Trophoblast cell (in vitro differentiated cells and primary cell): Measurements from ENCODE around the gene GCLC.
A peak's percentile ranks its signal among the peaks of the same experiment; 100 is the strongest.

Source experiments
- DNase-seq, 2 donors: peaks; one replicate each; pipeline ENCODE4 v3.0.0-alpha.2; 2016
- H2AFZ ChIP-seq: 2 replicates; pipeline ENCODE4 v1.6.1; 2013; ENCODE audit warnings: low read length, moderate library complexity, mild to moderate bottlenecking; ENCODE audit not compliant: insufficient read depth, poor library complexity
- H2AK5ac ChIP-seq: 2 replicates; pipeline ENCODE4 v1.6.1; 2013; ENCODE audit warnings: mild to moderate bottlenecking, low read length
- H2BK120ac ChIP-seq: 2 replicates; pipeline ENCODE4 v1.6.1; 2013; ENCODE audit warnings: low read length, mild to moderate bottlenecking, moderate library complexity; ENCODE audit not compliant: insufficient read depth, poor library complexity
- H2BK12ac ChIP-seq: 2 replicates; pipeline ENCODE4 v1.6.1; 2013; ENCODE audit warnings: mild to moderate bottlenecking, low read length, moderate library complexity
- H2BK5ac ChIP-seq: 2 replicates; pipeline ENCODE4 v1.6.1; 2013; ENCODE audit warnings: low read length, low read depth, moderate library complexity, mild to moderate bottlenecking; ENCODE audit not compliant: poor library complexity
- H3K14ac ChIP-seq: 2 replicates; pipeline ENCODE4 v1.6.1; 2013; ENCODE audit warnings: mild to moderate bottlenecking, low read length
- H3K18ac ChIP-seq: 2 replicates; pipeline ENCODE4 v1.6.1; 2013; ENCODE audit warnings: mild to moderate bottlenecking, low read length
- H3K23ac ChIP-seq: 2 replicates; pipeline ENCODE4 v1.6.1; 2013; ENCODE audit warnings: low read length
- H3K27ac ChIP-seq: 2 replicates; pipeline ENCODE4 v1.5.1; 2013; ENCODE audit warnings: low read depth, mild to moderate bottlenecking, inconsistent platforms, low read length, moderate library complexity
- H3K27me3 ChIP-seq: 2 replicates; pipeline ENCODE4 v1.6.1; 2013; ENCODE audit warnings: inconsistent platforms, mild to moderate bottlenecking, low read length, moderate library complexity; ENCODE audit not compliant: insufficient read depth
- H3K36me3 ChIP-seq, 2 experiments: 1 replicate in 1 of 2; 2 replicates in 1 of 2; pipeline ENCODE4 v1.6.1; 2013; ENCODE audit warnings: low read length in 2 of 2, mild to moderate bottlenecking in 2 of 2, moderate library complexity in 1 of 2; ENCODE audit not compliant: insufficient read depth in 2 of 2, control insufficient read depth in 1 of 2
- H3K4ac ChIP-seq: 2 replicates; pipeline ENCODE4 v1.6.1; 2013; ENCODE audit warnings: low read depth, mild to moderate bottlenecking, low read length, moderate library complexity
- H3K4me1 ChIP-seq, 2 experiments: 1 replicate in 1 of 2; 2 replicates in 1 of 2; pipeline ENCODE4 v1.6.1; 2013; ENCODE audit warnings: low read length in 2 of 2, mild to moderate bottlenecking in 2 of 2, moderate library complexity in 1 of 2; ENCODE audit not compliant: insufficient read depth in 2 of 2, control insufficient read depth in 1 of 2
- H3K4me2 ChIP-seq: 2 replicates; pipeline ENCODE4 v1.6.1; 2013; ENCODE audit warnings: inconsistent platforms, mild to moderate bottlenecking, low read length, moderate library complexity
- H3K4me3 ChIP-seq: 2 replicates; pipeline ENCODE4 v1.5.1; 2013; ENCODE audit warnings: mild to moderate bottlenecking, low read depth, low read length, inconsistent platforms
- H3K79me1 ChIP-seq: one replicate; pipeline ENCODE4 v1.6.1; 2013; ENCODE audit warnings: low read length
- H3K79me2 ChIP-seq: 2 replicates; pipeline ENCODE4 v1.6.1; 2013; ENCODE audit warnings: low read length, mild to moderate bottlenecking; ENCODE audit not compliant: control insufficient read depth, insufficient read depth, poor library complexity
- H3K9ac ChIP-seq: 2 replicates; pipeline ENCODE4 v1.6.1; 2013; ENCODE audit warnings: mild to moderate bottlenecking, low read length
- H3K9me3 ChIP-seq: 2 replicates; pipeline ENCODE4 v1.6.1; 2013; ENCODE audit warnings: low read depth, mild to moderate bottlenecking, control low read depth, inconsistent platforms, low read length; ENCODE audit not compliant: insufficient read depth
- H4K12ac ChIP-seq: 2 replicates; pipeline ENCODE4 v1.6.1; 2013; ENCODE audit warnings: low read depth, mild to moderate bottlenecking, low read length, moderate library complexity
- H4K8ac ChIP-seq: 2 replicates; pipeline ENCODE4 v1.6.1; 2013; ENCODE audit warnings: low read depth, mild to moderate bottlenecking, low read length, moderate library complexity
- H4K91ac ChIP-seq: one replicate; pipeline ENCODE4 v1.6.1; 2013; ENCODE audit warnings: low read depth, mild to moderate bottlenecking, low read length, moderate library complexity
- WGBS: extraction: QIAGEN DNeasy Blood & Tissue Kit; methylation state at CpG from one replicate; pipeline ENCODE4 v1.1.7; 2013; ENCODE audit warnings: missing lambda C conversion rate; ENCODE audit not compliant: insufficient read length, insufficient coverage; ENCODE audit errors: extremely low coverage; 5-methylcytosine and 5-hydroxymethylcytosine counted together

The GCLC gene

GRCh38 chr6:53543359-53544216, 1.3 kb downstream of the GCLC start:
- Histone ChIP-seq H4K91ac (no peak overlapping the region), H3K4me2 (peak overlapping the region; percentile 81), H2BK120ac (no peak overlapping the region), H3K4me3 (peak overlapping the region; percentile 78), H3K27ac (no peak overlapping the region), H2AK5ac (no peak overlapping the region), H2BK12ac (no peak overlapping the region), H3K4ac (no peak overlapping the region), H3K14ac (no peak overlapping the region), H4K8ac (no peak overlapping the region), H3K9me3 (no peaks in the 10 kb centered on the region), H3K27me3 (no peaks in the 10 kb centered on the region), H4K12ac (no peak overlapping the region), H2BK5ac (no peak overlapping the region), H2AFZ (no peak overlapping the region), H3K23ac (no peak overlapping the region), H3K4me1 (peaks cover 2 to 3% of the 10 kb centered on the region in 2 experiments), H3K9ac (peak overlapping the region; percentile 57), H3K18ac (no peak overlapping the region), H3K79me2 (peaks cover 5% of the 10 kb centered on the region), H3K36me3 (no peaks in the 10 kb centered on the region), H3K79me1 (peaks cover 14% of the 10 kb centered on the region)
- WGBS, result no CpG with 5 or more reads among the region's 7 CpGs
- no peak for DNase-seq

- Histone ChIP-seq H3K36me3 (no peaks in the 10 kb centered on the region), H3K4me1 (no peaks in the 10 kb centered on the region), H3K18ac (no peak overlapping the region), H3K9ac (no peak overlapping the region), H2BK12ac (no peak overlapping the region), H3K14ac (no peak overlapping the region), H4K8ac (no peak overlapping the region), H3K4me3 (no peak overlapping the region), H3K4ac (peak overlapping the region; percentile 84), H3K4me2 (no peak overlapping the region), H3K79me1 (peaks cover 6% of the 10 kb centered on the region), H2AFZ (no peak overlapping the region), H3K9me3 (no peaks in the 10 kb centered on the region), H3K27ac (no peak overlapping the region), H2BK5ac (no peak overlapping the region), H3K27me3 (no peaks in the 10 kb centered on the region), H2BK120ac (no peak overlapping the region), H3K79me2 (peaks cover 3% of the 10 kb centered on the region), H4K12ac (no peak overlapping the region), H2AK5ac (no peak overlapping the region), H3K23ac (no peak overlapping the region), H4K91ac (no peak overlapping the region)
- WGBS, result no CpG with 5 or more reads among the region's 7 CpGs
- DNase-seq, result no peak
These were observed 3.0 kb downstream of the GCLC start for GRCh38 chr6:53541900-53542299.

- Histone ChIP-seq H2AK5ac (no peak overlapping the region), H3K18ac (no peak overlapping the region), H4K8ac (no peak overlapping the region), H3K36me3 (no peaks in the 10 kb centered on the region), H3K79me1 (peaks cover 6% of the 10 kb centered on the region), H3K79me2 (peaks cover 3% of the 10 kb centered on the region), H2BK12ac (no peak overlapping the region), H3K4me3 (no peak overlapping the region), H4K91ac (no peak overlapping the region), H3K4ac (no peak overlapping the region), H3K27me3 (no peaks in the 10 kb centered on the region), H2AFZ (no peak overlapping the region), H3K27ac (no peak overlapping the region), H3K4me1 (no peaks in the 10 kb centered on the region), H2BK120ac (no peak overlapping the region), H3K9me3 (no peaks in the 10 kb centered on the region), H3K23ac (no peak overlapping the region), H3K4me2 (no peak overlapping the region), H3K9ac (no peak overlapping the region), H2BK5ac (no peak overlapping the region), H4K12ac (no peak overlapping the region), H3K14ac (no peak overlapping the region)
- no CpG with 5 or more reads among the region's 4 CpGs for WGBS
- no peak for DNase-seq
These were observed 4.7 kb downstream of the GCLC start for GRCh38 chr6:53540129-53540692.

GRCh38 chr6:53539561-53539960, 5.3 kb downstream of the GCLC start:
- no peak overlapping the region for H3K27ac ChIP-seq
- no peak overlapping the region for H3K9ac ChIP-seq
- H3K27me3 ChIP-seq, result no peaks in the 10 kb centered on the region
- peaks cover 4% of the 10 kb centered on the region for H3K79me1 ChIP-seq
- no peak overlapping the region for H2AFZ ChIP-seq
- H4K12ac ChIP-seq, result no peak overlapping the region
- no peak overlapping the region for H2BK5ac ChIP-seq
- no CpG with 5 or more reads among the region's 5 CpGs for WGBS
- H3K36me3 ChIP-seq, result no peaks in the 10 kb centered on the region
- no peak overlapping the region for H2BK120ac ChIP-seq
- H3K14ac ChIP-seq, result no peak overlapping the region
- no peak overlapping the region for H4K8ac ChIP-seq
- no peak overlapping the region for H2AK5ac ChIP-seq
- H3K4ac ChIP-seq, result peak overlapping the region; percentile 85
- H3K4me2 ChIP-seq, result no peak overlapping the region
- no peaks in the 10 kb centered on the region for H3K4me1 ChIP-seq
- no peak overlapping the region for H3K18ac ChIP-seq
- no peak for DNase-seq
- H3K4me3 ChIP-seq, result no peak overlapping the region
- no peaks in the 10 kb centered on the region for H3K9me3 ChIP-seq
- no peak overlapping the region for H2BK12ac ChIP-seq
- peaks cover 3% of the 10 kb centered on the region for H3K79me2 ChIP-seq
- H4K91ac ChIP-seq, result no peak overlapping the region
- no peak overlapping the region for H3K23ac ChIP-seq
